ENCODE results near the gene IPMK. TPM values are rescaled to one million over a fixed set of nuclear protein-coding genes. Genes with fewer than 3 reads are reported as not detected.

IPMK gene
- total RNA-seq, 1 experiment from 2014 or later, result 7.2 TPM

- Mint-ChIP-seq H3K36me3 (ENCODE audit: insufficient read depth in 1 of 3, low read depth in 3 of 3) (peaks cover 7% of the 10 kb centered on the region in 3 experiments; a peak in 4 of 7 replicates), H3K4me1 (peaks cover 14% of the 10 kb centered on the region in 2 experiments), H3K27me3 (ENCODE audit: low read depth) (no peaks in the 10 kb centered on the region), H3K9me3 (peaks cover 2 to 4% of the 10 kb centered on the region in 2 experiments; a peak in 2 of 5 replicates), H3K4me3 (no peak overlapping the region), H3K27ac (no peak overlapping the region)
- Histone ChIP-seq H3K23ac (ENCODE audit: insufficient read length, low read depth, low read length) (no peak overlapping the region), H2BK15ac (ENCODE audit: low read depth, low read length) (no peak overlapping the region), H2BK12ac (ENCODE audit: insufficient read length, low read depth, low read length) (no peak overlapping the region), H3K27ac (ENCODE audit: insufficient read length, low read depth, low read length) (no peak overlapping the region), H2AFZ (ENCODE audit: low read length) (no peak overlapping the region), H3K9ac (ENCODE audit: extremely low read depth, insufficient read length, low read length) (no peak overlapping the region), H2AK5ac (ENCODE audit: insufficient read length, low read length) (no peak overlapping the region), H3K18ac (ENCODE audit: insufficient read length, low read depth, low read length) (no peak overlapping the region), H3K79me2 (ENCODE audit: insufficient read depth, low read length) (no peaks in the 10 kb centered on the region), H3K4ac (ENCODE audit: low read depth, low read length) (no peak overlapping the region), H3K4me2 (ENCODE audit: insufficient read depth, insufficient read length, low read length) (no peak overlapping the region), H2BK120ac (ENCODE audit: low read depth, low read length, poor library complexity, severe bottlenecking) (no peak overlapping the region), H3K79me1 (ENCODE audit: insufficient read depth, low read depth, low read length, poor library complexity, severe bottlenecking) (no peaks in the 10 kb centered on the region), H2BK5ac (ENCODE audit: insufficient read length, low read length) (no peak overlapping the region), H4K8ac (replicated peaks; ENCODE audit: insufficient read length, low read depth, low read length) (no peak overlapping the region), H3T11ph (ENCODE audit: low read length) (no peak overlapping the region), H3K9me3 (ENCODE audit: control insufficient read depth, low read depth, low read length) (no peaks in the 10 kb centered on the region), H4K20me1 (ENCODE audit: control insufficient read depth, insufficient read depth, insufficient read length) (no peaks in the 10 kb centered on the region), H3K4me1 (ENCODE audit: insufficient read depth, low read length) (no peaks in the 10 kb centered on the region), H2BK20ac (ENCODE audit: low read depth, low read length, poor library complexity, severe bottlenecking) (no peak overlapping the region), H3K27me3 (ENCODE audit: insufficient read depth, low read length) (no peaks in the 10 kb centered on the region), H4K5ac (ENCODE audit: insufficient read length, low read depth, low read length) (no peak overlapping the region), H3K14ac (ENCODE audit: insufficient read depth, low read length) (no peak overlapping the region), H3K56ac (ENCODE audit: insufficient read length, low read depth, low read length) (no peak overlapping the region), H4K91ac (ENCODE audit: insufficient read length, low read depth, low read length) (no peak overlapping the region), H3K23me2 (ENCODE audit: insufficient read length, low read depth, low read length, poor library complexity, severe bottlenecking) (no peaks in the 10 kb centered on the region)
- no peak for TF ChIP-seq CTCF (conservative IDR thresholded peaks at IDR 0.05)
- no peak for DNase-seq
- no CpG with 5 or more reads among the region's 3 CpGs for WGBS (ENCODE audit: extremely low coverage, insufficient read length, low lambda C conversion rate)
These were observed 58.0 kb downstream of the IPMK start for GRCh38 chr10:58209669-58210068.
